ENCODE data around the gene SEC14L1. TPM values are rescaled to one million over a fixed set of nuclear protein-coding genes. Genes with fewer than 3 reads are reported as not detected.

The SEC14L1 gene
- total RNA-seq, 1 experiment from 2014 or later, result 81.0 TPM

GRCh38 chr17:77144227-77144626, 3.5 kb downstream of the SEC14L1 start:
- H3K27ac Mint-ChIP-seq, result no peak overlapping the region
- H3K4me3 Mint-ChIP-seq, result no peak overlapping the region

GRCh38 chr17:77145224-77145611, 4.4 kb downstream of the SEC14L1 start:
- Mint-ChIP-seq H3K27ac (peak overlapping the region; percentile 10), H3K4me1 (peaks cover 51% of the 10 kb centered on the region), H3K9me3 (no peaks in the 10 kb centered on the region), H3K4me3 (no peak overlapping the region), H3K36me3 (peaks cover 17% of the 10 kb centered on the region), H3K27me3 (ENCODE audit: low read depth) (no peaks in the 10 kb centered on the region; the same call in 1 of the 2 replicates)
- DNase-seq (ENCODE audit: low spot score) (no peak), ATAC-seq (no peak)
- ChIA-PET POLR2A (no interaction called here), CTCF (interaction anchor here (0.8 to 2.1 kb wide), 5 partner anchors 15 to 69 kb away, joined by 3 to 9 read pairs (median 3); no protein-coding TSS in a partner anchor)
- TF ChIP-seq ARID4B (CRISPR knock-in tag; IDR thresholded peaks at IDR 0.05; ENCODE audit: borderline replicate concordance), result no peak
- no peak for TF ChIP-seq ZNF396 (CRISPR knock-in tag; IDR thresholded peaks at IDR 0.05; ENCODE audit: borderline replicate concordance)
- TF ChIP-seq NFYB (CRISPR knock-in tag; conservative IDR thresholded peaks at IDR 0.05; ENCODE audit: low read depth), result no peak
- TF ChIP-seq HMGA2 (CRISPR knock-in tag; IDR thresholded peaks at IDR 0.05), result no peak
- TF ChIP-seq JUN (CRISPR knock-in tag; IDR thresholded peaks at IDR 0.05), result no peak
- TF ChIP-seq E2F1 (CRISPR knock-in tag; IDR thresholded peaks at IDR 0.05), result no peak

More at GRCh38 chr17:77144227-77144626, 3.5 kb downstream of the SEC14L1 start:
- Mint-ChIP-seq H3K36me3 (peaks cover 19% of the 10 kb centered on the region), H3K9me3 (no peaks in the 10 kb centered on the region), H3K27me3 (ENCODE audit: low read depth) (no peaks in the 10 kb centered on the region; the same call in 1 of the 2 replicates), H3K4me1 (peaks cover 55% of the 10 kb centered on the region)
- CTCF ChIA-PET, result no interaction called here
- ATAC-seq (no peak), DNase-seq (ENCODE audit: low spot score) (no peak)
- TF ChIP-seq NR3C1 (CRISPR knock-in tag; conservative IDR thresholded peaks at IDR 0.05; ENCODE audit: low read depth) (no peak), ATF6 (CRISPR knock-in tag; IDR thresholded peaks at IDR 0.05) (no peak), TEAD4 (CRISPR knock-in tag; IDR thresholded peaks at IDR 0.05) (no peak), ERG (CRISPR knock-in tag; IDR thresholded peaks at IDR 0.05) (no peak), ESRRA (CRISPR knock-in tag; IDR thresholded peaks at IDR 0.05; ENCODE audit: borderline replicate concordance) (no peak), ZMAT4 (CRISPR knock-in tag; IDR thresholded peaks at IDR 0.05) (no peak), ARID4B (CRISPR knock-in tag; IDR thresholded peaks at IDR 0.05; ENCODE audit: borderline replicate concordance) (no peak), GABPB1 (CRISPR knock-in tag; IDR thresholded peaks at IDR 0.05) (no peak), NR2C2 (CRISPR knock-in tag; IDR thresholded peaks at IDR 0.05) (no peak), CBFB (CRISPR knock-in tag; IDR thresholded peaks at IDR 0.05; ENCODE audit: low read depth) (no peak)
- POLR2A ChIA-PET, result interaction anchor here (0.5 kb wide), 1 partner anchor 1587 kb away, joined by 3 read pairs; no protein-coding TSS in a partner anchor

All from WTC11 (cell line).